Heart left ventricle (tissue), 13 donors: ENCODE measurements around the gene SIX5.

Source experiments
- CTCF ChIP-seq, 12 donors: fragments of 200-600 bp; sonication (generic) in 4 of 12; IDR thresholded peaks; one replicate each; pipeline versions ENCODE4 v1.5.0 to v1.8.0; 2018 to 2022; ENCODE audit warnings: antibody characterized with exemption in 12 of 12, mild to moderate bottlenecking in 5 of 12
- POLR2A ChIP-seq, 2 donors: fragments of 450-650 bp; IDR thresholded peaks; one replicate each; pipeline ENCODE4 v1.6.1; 2017; ENCODE audit warnings: antibody characterized with exemption in 2 of 2, mild to moderate bottlenecking in 2 of 2, moderate library complexity in 2 of 2
- donor health status: ischemic (EF 13 %, LVEDD 7.1; RV severe dilation, severe dysfunction).
- donor health status: DM: no; HTN: yes; CAD: no.
- donor health status: DM: no; HTN: no; CAD: no.
- donor health status: ischemic (EF 25% LVEDD 6.9; RV normal size, moderate dysfunction).
- donor health status: ischemic (EF 25% LVEDD 5.7; RV mildly dilated, moderate dysfunction).
- donor health status: ischemic (EF 35%, LVEDD 5.7; RV mildly dilated, moderate dysfunction).
- donor health status: nonischemic (EF 11% LVEDD 7.7; RV severe dilation, severe dysfunction).
- donor health status: DM: yes; HTN: yes; CAD: no.
- donor health status: PGD.
- donor health status: ischemic (EF 29% LVEDD 5.4; RV normal size, mild dysfunction).
- donor health status: nonischemic (EF 23%, LVEDD 6.1; RV moderate dilation, normal function).

GRCh38 chr19:45804140-45804958, 35.3 kb upstream of the SIX5 start:
- TF ChIP-seq CTCF (IDR thresholded peaks at IDR 0.05): no peak
- TF ChIP-seq POLR2A (IDR thresholded peaks at IDR 0.05): no peak
